ENCODE results near the gene XRCC4. TPM values are rescaled to one million over a fixed set of nuclear protein-coding genes. Genes with fewer than 3 reads are reported as not detected.

Gene XRCC4
- total and polyA plus RNA-seq, 9 of the 15 experiments (the other 6 are each of a cell fraction or from before 2014, with no cell fraction given): 13.6 to 61.6 (median 22.4) TPM

- TF ChIP-seq NR2C2 (CRISPR knock-in tag; IDR thresholded peaks at IDR 0.05): no peak
- no peak for TF ChIP-seq NR2C2 (tag; IDR thresholded peaks at IDR 0.05)
- no peak for TF ChIP-seq ZKSCAN1 (IDR thresholded peaks at IDR 0.05; ENCODE audit: low read depth, low read length)
- TF ChIP-seq GATAD2A (IDR thresholded peaks at IDR 0.05): no peak
Observed at GRCh38 chr5:83357621-83358231, 280.4 kb downstream of the XRCC4 start (continued).

GRCh38 chr5:83360573-83360972, 283.2 kb downstream of the XRCC4 start:
- peaks cover 0 to 19% of the 10 kb centered on the region in 2 experiments; a peak in 3 of 5 replicates for H3K4me1 ChIP-seq (replicated peaks in 1 of 2; ENCODE audit: control insufficient read depth in 2 of 2, insufficient read depth in 2 of 2, low read length in 2 of 2)
- peak; percentile 94 for ATAC-seq
- no peak overlapping the region for H3K4me2 ChIP-seq (ENCODE audit: insufficient read depth, low read length)
- peak; percentile 89 for FAIRE-seq
- no peaks in the 10 kb centered on the region for H4K20me1 ChIP-seq (replicated peaks; ENCODE audit: control insufficient read depth, insufficient read depth, low read length)
- no TSS peak for BruUV-seq (replicated peaks)
- intact Hi-C loops (cut with micrococcal nuclease): no loop called here
- DNase-seq (ENCODE audit: extremely low read depth in 1 of 4, low spot score in 3 of 4): peak; percentile 13 to 92 (median 40)
- no peak overlapping the region for H3K9ac ChIP-seq (ENCODE audit: insufficient read depth in 1 of 2, low read depth in 2 of 2, low read length in 2 of 2)
- in situ Hi-C loops (cut with MboI): no loop called here
- no peaks in the 10 kb centered on the region for H3K79me2 ChIP-seq (ENCODE audit: control insufficient read depth, insufficient read depth, low read length)
- ChIA-PET POLR2A (no interaction called here), CTCF (ENCODE audit: low intra/inter-chr PET ratio) (no interaction called here)
- H3K36me3 ChIP-seq (ENCODE audit: control insufficient read depth, insufficient read depth, low read length): no peaks in the 10 kb centered on the region
- H3K4me3 ChIP-seq: no peak overlapping the region
- no peaks in the 10 kb centered on the region for H3K9me3 ChIP-seq (replicated peaks; ENCODE audit: control insufficient read depth, insufficient read depth, low read depth, low read length)
- no peak overlapping the region for H2AFZ ChIP-seq (ENCODE audit: low read depth, low read length)
- no peaks in the 10 kb centered on the region for H3K27me3 ChIP-seq (ENCODE audit: control insufficient read depth in 2 of 2, insufficient read depth in 2 of 2, low read length in 2 of 2)
- 0% methylated on average over 2 of the region's 2 CpGs for WGBS (ENCODE audit: insufficient coverage, low coverage, missing lambda C conversion rate)
- no peak overlapping the region for H3K27ac ChIP-seq (ENCODE audit: extremely low read depth, low read depth, low read length)
- H3K9me1 ChIP-seq (ENCODE audit: control insufficient read depth, insufficient read depth, low read length): no peaks in the 10 kb centered on the region
- TF ChIP-seq ATF7 (IDR thresholded peaks at IDR 0.05) (peak; percentile 38; the same call in 1 of the 2 replicates), ELF1 (tag; IDR thresholded peaks at IDR 0.05) (no peak), SMARCA4 (IDR thresholded peaks at IDR 0.05) (peak; percentile 61), TRIM24 (IDR thresholded peaks at IDR 0.05) (peak in 1 of 2 experiments; percentile 17; a peak in 1 of 4 replicates), ZNF311 (CRISPR knock-in tag; IDR thresholded peaks at IDR 0.05) (no peak), JUN (IDR thresholded peaks at IDR 0.05; ENCODE audit: borderline replicate concordance, low read depth, low read length) (peak; percentile 70; the same call in 1 of the 2 replicates), JUN (CRISPR knock-in tag; IDR thresholded peaks at IDR 0.05; ENCODE audit: borderline replicate concordance) (no peak), MEIS2 (IDR thresholded peaks at IDR 0.05; ENCODE audit: partially characterized antibody) (peak; percentile 43), ERF (CRISPR knock-in tag; IDR thresholded peaks at IDR 0.05) (no peak), BDP1 (IDR thresholded peaks at IDR 0.05; ENCODE audit: insufficient read depth, insufficient read length) (no peak), KDM1A (IDR thresholded peaks at IDR 0.05) (no peak), ZNF584 (CRISPR knock-in tag; IDR thresholded peaks at IDR 0.05; ENCODE audit: low read depth) (peak; percentile 50; the same call in 1 of the 2 replicates), IRF9 (tag; IDR thresholded peaks at IDR 0.05) (no peak), MCM2 (IDR thresholded peaks at IDR 0.05; ENCODE audit: low read depth) (no peak), TFAP4 (CRISPR knock-in tag; IDR thresholded peaks at IDR 0.05; ENCODE audit: borderline replicate concordance) (peak; percentile 87), RCOR1 (IDR thresholded peaks at IDR 0.05; ENCODE audit: borderline replicate concordance in 1 of 2, low read depth in 2 of 2, low read length in 2 of 2) (peak in 1 of 2 experiments; percentile 63; a peak in 1 of 4 replicates), KAT2B (IDR thresholded peaks at IDR 0.05; ENCODE audit: low read depth, low read length) (no peak), SIN3B (IDR thresholded peaks at IDR 0.05; ENCODE audit: low read depth) (no peak), SP2 (IDR thresholded peaks at IDR 0.05; ENCODE audit: extremely low read depth, low read depth, low read length, poor library complexity, severe bottlenecking) (no peak)
